Activated T-cell treated with anti-CD3 and anti-CD28 coated beads, Interleukin-2, amount 50 U/mL, for 72 hours (primary cell): ENCODE results near the gene LHX1. TPM values are rescaled to one million over a fixed set of nuclear protein-coding genes. Genes with fewer than 3 reads are reported as not detected.

ENCODE experiments used
- ATAC-seq, 2 donors: fragments of 150-1000 bp; cut with Tn5 transposase; replicated peaks in 1 of 2; 2 replicates each; pipeline ENCODE4 v1.10.0; 2021; ENCODE audit warnings: moderate library complexity in 2 of 2, mild to moderate bottlenecking in 1 of 2
- DNase-seq, 2 donors: peaks; one replicate each; pipeline ENCODE4 v3.0.0; 2021 to 2022; ENCODE audit warnings: mixed read lengths in 1 of 2
- H3K27ac Mint-ChIP-seq: one replicate; pipeline ENCODE4 v1.8.0; 2022; ENCODE audit warnings: mild to moderate bottlenecking, moderate library complexity, mixed read lengths
- H3K27me3 Mint-ChIP-seq: one replicate; pipeline ENCODE4 v1.8.0; 2022; ENCODE audit warnings: low read depth, mixed read lengths
- H3K36me3 Mint-ChIP-seq, 2 donors: one replicate each; pipeline ENCODE4 v1.8.0; 2022; ENCODE audit warnings: mixed read lengths in 2 of 2, mild to moderate bottlenecking in 1 of 2; ENCODE audit not compliant: insufficient read depth in 2 of 2
- H3K4me1 Mint-ChIP-seq: one replicate; pipeline ENCODE4 v1.8.0; 2022; ENCODE audit warnings: low read depth, mixed read lengths
- H3K4me3 Mint-ChIP-seq, 2 donors: one replicate each; pipeline ENCODE4 v1.8.0; 2022; ENCODE audit warnings: mild to moderate bottlenecking in 2 of 2, mixed read lengths in 2 of 2, moderate library complexity in 2 of 2
- H3K9me3 Mint-ChIP-seq, 2 donors: one replicate each; pipeline ENCODE4 v1.8.0; 2022; ENCODE audit warnings: mixed read lengths in 2 of 2
- total RNA-seq, 2 donors: library from RNA; stranded (reverse); gene quantifications; one replicate each; pipeline ENCODE4 v1.2.3, GENCODE V29; 2022

Gene LHX1
- total RNA-seq, 2 donors from 2014 or later, result 0.32 to 0.34 TPM

- no peaks in the 10 kb centered on the region for H3K9me3 Mint-ChIP-seq
- H3K4me1 Mint-ChIP-seq, result peaks cover 69% of the 10 kb centered on the region
- no peaks in the 10 kb centered on the region for H3K36me3 Mint-ChIP-seq
- peaks cover 79% of the 10 kb centered on the region for H3K27me3 Mint-ChIP-seq
- ATAC-seq (peak; percentile 29 to 39), DNase-seq (no peak)
- peak overlapping the region; percentile 78 to 93 for H3K4me3 Mint-ChIP-seq
- peak overlapping the region; percentile 74 for H3K27ac Mint-ChIP-seq
These were observed 787 bp downstream of the LHX1 start for GRCh38 chr17:36937959-36938565.

GRCh38 chr17:36938566-36939051, 1.3 kb downstream of the LHX1 start:
- Mint-ChIP-seq H3K36me3 (peaks cover 0 to under 1% of the 10 kb centered on the region in 2 donors), H3K27me3 (peaks cover 78% of the 10 kb centered on the region), H3K9me3 (no peaks in the 10 kb centered on the region), H3K4me1 (peaks cover 66% of the 10 kb centered on the region), H3K27ac (peak overlapping the region; percentile 18), H3K4me3 (peak overlapping the region; percentile 78 to 93)
- ATAC-seq (no peak), DNase-seq (no peak)

- peaks cover 64% of the 10 kb centered on the region for H3K4me1 Mint-ChIP-seq
- no peak for ATAC-seq
- DNase-seq, result no peak
- H3K27me3 Mint-ChIP-seq, result peaks cover 78% of the 10 kb centered on the region
- peak overlapping the region; percentile 78 to 93 for H3K4me3 Mint-ChIP-seq
- peaks cover 0 to 2% of the 10 kb centered on the region in 2 donors for H3K36me3 Mint-ChIP-seq
- peak overlapping the region; percentile 18 for H3K27ac Mint-ChIP-seq
- H3K9me3 Mint-ChIP-seq, result no peaks in the 10 kb centered on the region
These were observed 2.0 kb downstream of the LHX1 start for GRCh38 chr17:36939052-36939801.

- DNase-seq (no peak), ATAC-seq (no peak)
- Mint-ChIP-seq H3K27ac (peak overlapping the region; percentile 17), H3K4me1 (peaks cover 63% of the 10 kb centered on the region), H3K27me3 (peaks cover 81% of the 10 kb centered on the region), H3K9me3 (no peaks in the 10 kb centered on the region), H3K36me3 (peaks cover 0 to 2% of the 10 kb centered on the region in 2 donors), H3K4me3 (peak overlapping the region; percentile 22 to 56)
These were observed 2.6 kb downstream of the LHX1 start for GRCh38 chr17:36939802-36940312.

GRCh38 chr17:36940313-36941264, 3.3 kb downstream of the LHX1 start:
- DNase-seq (no peak), ATAC-seq (no peak)
- H3K27me3 Mint-ChIP-seq, result peaks cover 82% of the 10 kb centered on the region
- H3K36me3 Mint-ChIP-seq, result peaks cover 0 to 2% of the 10 kb centered on the region in 2 donors
- H3K9me3 Mint-ChIP-seq, result no peaks in the 10 kb centered on the region
- peak overlapping the region in 1 of 2 donors; percentile 22 for H3K4me3 Mint-ChIP-seq
- no peak overlapping the region for H3K27ac Mint-ChIP-seq
- H3K4me1 Mint-ChIP-seq, result peaks cover 57% of the 10 kb centered on the region

GRCh38 chr17:36941265-36942010, 4.2 kb downstream of the LHX1 start:
- peak overlapping the region; percentile 7 to 11 for H3K4me3 Mint-ChIP-seq
- H3K36me3 Mint-ChIP-seq, result peaks cover 0 to 2% of the 10 kb centered on the region in 2 donors
- peaks cover 83% of the 10 kb centered on the region for H3K27me3 Mint-ChIP-seq
- ATAC-seq (peak; percentile 5 to 16), DNase-seq (peak in 1 of 2 donors; percentile 12)
- no peak overlapping the region for H3K27ac Mint-ChIP-seq
- no peaks in the 10 kb centered on the region for H3K9me3 Mint-ChIP-seq
- H3K4me1 Mint-ChIP-seq, result peaks cover 51% of the 10 kb centered on the region

GRCh38 chr17:36942019-36942599, 4.8 kb downstream of the LHX1 start:
- H3K4me1 Mint-ChIP-seq, result peaks cover 52% of the 10 kb centered on the region
- peak overlapping the region; percentile 7 to 11 for H3K4me3 Mint-ChIP-seq
- no peak overlapping the region for H3K27ac Mint-ChIP-seq
- H3K36me3 Mint-ChIP-seq, result peaks cover 0 to 2% of the 10 kb centered on the region in 2 donors
- H3K9me3 Mint-ChIP-seq, result no peaks in the 10 kb centered on the region
- H3K27me3 Mint-ChIP-seq, result peaks cover 87% of the 10 kb centered on the region
- peak in 1 of 2 donors; percentile 26 for DNase-seq
- peak; percentile 24 to 28 for ATAC-seq

- ATAC-seq (peak in 1 of 2 donors; percentile 35), DNase-seq (peak in 1 of 2 donors; percentile 39)
- H3K27me3 Mint-ChIP-seq, result peaks cover 87% of the 10 kb centered on the region
- peaks cover 0 to 2% of the 10 kb centered on the region in 2 donors for H3K36me3 Mint-ChIP-seq
- H3K4me1 Mint-ChIP-seq, result peaks cover 50% of the 10 kb centered on the region
- no peak overlapping the region for H3K27ac Mint-ChIP-seq
- no peaks in the 10 kb centered on the region for H3K9me3 Mint-ChIP-seq
- H3K4me3 Mint-ChIP-seq, result peak overlapping the region; percentile 37 to 47
These were observed 5.4 kb downstream of the LHX1 start for GRCh38 chr17:36942631-36943125.

GRCh38 chr17:36943250-36944191, 6.2 kb downstream of the LHX1 start:
- H3K27me3 Mint-ChIP-seq, result peaks cover 81% of the 10 kb centered on the region
- no peaks in the 10 kb centered on the region for H3K9me3 Mint-ChIP-seq
- peaks cover 52% of the 10 kb centered on the region for H3K4me1 Mint-ChIP-seq
- peaks cover under 1 to 2% of the 10 kb centered on the region in 2 donors for H3K36me3 Mint-ChIP-seq
- peak overlapping the region; percentile 64 to 66 for H3K4me3 Mint-ChIP-seq
- DNase-seq (peak in 1 of 2 donors; percentile 24), ATAC-seq (no peak)
- H3K27ac Mint-ChIP-seq, result peak overlapping the region; percentile 87

GRCh38 chr17:36944553-36944952, 7.3 kb downstream of the LHX1 start:
- Mint-ChIP-seq H3K9me3 (no peaks in the 10 kb centered on the region), H3K4me3 (no peak overlapping the region), H3K4me1 (peaks cover 50% of the 10 kb centered on the region), H3K27me3 (peaks cover 72% of the 10 kb centered on the region), H3K36me3 (peaks cover 5 to 7% of the 10 kb centered on the region in 2 donors), H3K27ac (no peak overlapping the region)
- ATAC-seq, result no peak
- DNase-seq, result no peak

- no peak for ATAC-seq
- Mint-ChIP-seq H3K27ac (no peak overlapping the region), H3K27me3 (peaks cover 66% of the 10 kb centered on the region), H3K4me1 (peaks cover 51% of the 10 kb centered on the region), H3K4me3 (no peak overlapping the region), H3K36me3 (peaks cover 11% of the 10 kb centered on the region in 2 donors), H3K9me3 (no peaks in the 10 kb centered on the region)
- DNase-seq, result no peak
These were observed 7.9 kb downstream of the LHX1 start for GRCh38 chr17:36945140-36945539.
